Esophagus muscularis mucosa (tissue), 4 donors: ENCODE results near the gene PROK1. TPM values are rescaled to one million over a fixed set of nuclear protein-coding genes. Genes with fewer than 3 reads are reported as not detected.
A peak's percentile ranks its signal among the peaks of the same experiment; 100 is the strongest.
"Not testable (repeated sequence)": the region's sequence is repeated elsewhere in the genome, so short reads cannot be mapped to it uniquely, and the experiment has no call there.

Experiments used
- DNase-seq: peaks from one replicate; pipeline ENCODE4 v3.0.0-alpha.2; 2017; ENCODE audit errors: extremely low spot score
- H3K27ac ChIP-seq, 4 donors: fragments of 200-600 bp; sonication (generic); replicated peaks in 1 of 4; 1 replicate in 3 of 4; 2 replicates in 1 of 4; pipeline ENCODE4 v1.5.1; 2016 to 2019; ENCODE audit warnings: mild to moderate bottlenecking in 1 of 4
- H3K27me3 ChIP-seq, 4 donors: fragments of 200-600 bp; sonication (generic); one replicate each; pipeline versions ENCODE4 v1.5.1 to v1.6.0; 2016 to 2019
- H3K36me3 ChIP-seq, 4 donors: fragments of 200-600 bp; sonication (generic); one replicate each; pipeline ENCODE4 v1.5.1; 2016 to 2019
- H3K4me1 ChIP-seq, 4 donors: fragments of 200-600 bp; sonication (generic); one replicate each; pipeline ENCODE4 v1.5.1; 2016 to 2019
- H3K4me3 ChIP-seq, 4 donors: fragments of 200-600 bp; sonication (generic); 1 replicate in 2 of 4; 2 replicates in 2 of 4; pipeline ENCODE4 v1.5.1; 2016 to 2019; ENCODE audit warnings: mild to moderate bottlenecking in 4 of 4, moderate library complexity in 1 of 4
- H3K9me3 ChIP-seq, 4 donors: fragments of 200-600 bp; sonication (generic); 1 replicate in 3 of 4; 2 replicates in 1 of 4; pipeline ENCODE4 v1.5.1; 2016 to 2019
- CTCF ChIP-seq, 3 experiments: fragments of 200-600 bp in 2 of 3; fragments of 450-650 bp in 1 of 3; sonication (generic) in 2 of 3; IDR thresholded peaks; one replicate each; pipeline ENCODE4 v1.5.1; 2017 to 2019; ENCODE audit warnings: antibody characterized with exemption in 3 of 3, mild to moderate bottlenecking in 2 of 3, moderate library complexity in 1 of 3
- EP300 ChIP-seq: sonication (generic); formaldehyde crosslinking; IDR thresholded peaks from one replicate; pipeline ENCODE4 v1.6.1; 2017; ENCODE audit warnings: antibody characterized with exemption
- POLR2A ChIP-seq: fragments of 450-650 bp; IDR thresholded peaks from one replicate; pipeline ENCODE4 v1.6.1; 2017; ENCODE audit warnings: antibody characterized with exemption, moderate library complexity, mild to moderate bottlenecking, low read depth
- POLR2AphosphoS5 ChIP-seq, 2 donors: sonication (generic); formaldehyde crosslinking; IDR thresholded peaks; one replicate each; pipeline ENCODE4 v1.6.1; 2017; ENCODE audit warnings: antibody characterized with exemption in 2 of 2
- WGBS: methylation state at CpG from one replicate; pipeline ENCODE4 v1.1.5; 2018; 5-methylcytosine and 5-hydroxymethylcytosine counted together
- intact Hi-C: fragments of 100-400 bp; cut with DNase I; formaldehyde crosslinking; loops from one replicate; pipeline ENCODE4 v1.15.1; 2023
- total RNA-seq, 4 donors: library from RNA; depleted of rRNA; stranded (reverse); fragments of >200 nt; gene quantifications; one replicate each; pipeline versions ENCODE4 v1.1.0 to v1.2.1, GENCODE V29; 2016

Gene PROK1
- total RNA-seq, 4 donors from 2014 or later, result not detected

- intact Hi-C loops, result loop anchor here (5.0 kb wide), 1 partner anchor 66 kb away; no protein-coding TSS in a partner anchor
- no peak for TF ChIP-seq POLR2A
- TF ChIP-seq POLR2AphosphoS5 (IDR thresholded peaks at IDR 0.05), result no peak
- no peak for TF ChIP-seq CTCF (IDR thresholded peaks at IDR 0.05)
- no peak for TF ChIP-seq EP300
Measured at GRCh38 chr1:110408488-110408887, 42.5 kb upstream of the PROK1 start.

GRCh38 chr1:110409316-110409715, 41.6 kb upstream of the PROK1 start:
- 96% methylated on average over 6 of the region's 6 CpGs for WGBS
- DNase-seq, result no peak
- intact Hi-C loops, result loop anchor here (5.0 kb wide), 1 partner anchor 67 kb away; no protein-coding TSS in a partner anchor
- Histone ChIP-seq H3K27me3 (no peaks in the 10 kb centered on the region), H3K4me1 (peaks cover 20 to 30% (median 27%) of the 10 kb centered on the region in 4 donors), H3K27ac (no peak overlapping the region), H3K36me3 (peaks cover 1 to 16% (median 15%) of the 10 kb centered on the region in 4 donors), H3K9me3 (no peaks in the 10 kb centered on the region), H3K4me3 (no peak overlapping the region)
- TF ChIP-seq EP300, result no peak
- no peak for TF ChIP-seq CTCF (IDR thresholded peaks at IDR 0.05)
- TF ChIP-seq POLR2A, result no peak

More at GRCh38 chr1:110408488-110408887, 42.5 kb upstream of the PROK1 start:
- DNase-seq, result no peak
- 80% methylated on average over 8 of the region's 8 CpGs for WGBS
- H3K4me3 ChIP-seq, result peak overlapping the region; percentile 90 to 97 (median 94)
- H3K27me3 ChIP-seq, result no peaks in the 10 kb centered on the region
- H3K27ac ChIP-seq, result peak overlapping the region in 1 of 4 donors; percentile 95
- H3K4me1 ChIP-seq, result peaks cover 20 to 30% (median 27%) of the 10 kb centered on the region in 4 donors
- H3K9me3 ChIP-seq, result no peaks in the 10 kb centered on the region
- H3K36me3 ChIP-seq, result peaks cover 10 to 24% (median 24%) of the 10 kb centered on the region in 4 donors

- TF ChIP-seq CTCF (IDR thresholded peaks at IDR 0.05), result no peak
- intact Hi-C loops, result loop anchor here (5.0 kb wide), 1 partner anchor 86 kb away; no protein-coding TSS in a partner anchor
- H3K4me3 ChIP-seq, result no peak overlapping the region
Measured at GRCh38 chr1:110411173-110411735, 39.7 kb upstream of the PROK1 start.

GRCh38 chr1:110412576-110412975, 38.4 kb upstream of the PROK1 start:
- Histone ChIP-seq H3K36me3 (no peaks in the 10 kb centered on the region), H3K27ac (no peak overlapping the region), H3K4me3 (no peak overlapping the region), H3K9me3 (no peaks in the 10 kb centered on the region), H3K27me3 (no peaks in the 10 kb centered on the region), H3K4me1 (peaks cover 11 to 17% (median 14%) of the 10 kb centered on the region in 4 donors)
- DNase-seq, result no peak
- TF ChIP-seq POLR2A (no peak), POLR2AphosphoS5 (IDR thresholded peaks at IDR 0.05) (peak in 1 of 2 donors; percentile 9), CTCF (IDR thresholded peaks at IDR 0.05) (peak; percentile 64 to 72 (median 67)), EP300 (no peak)
- intact Hi-C loops, result loop anchor here (2.0 to 5.0 kb wide), 2 partner anchors 48 to 85 kb away; no protein-coding TSS in a partner anchor
- WGBS, result 57% methylated on average over 3 of the region's 4 CpGs

More at GRCh38 chr1:110411173-110411735, 39.7 kb upstream of the PROK1 start:
- Histone ChIP-seq H3K27me3 (no peaks in the 10 kb centered on the region), H3K4me1 (peaks cover 17 to 23% (median 19%) of the 10 kb centered on the region in 4 donors), H3K9me3 (no peaks in the 10 kb centered on the region), H3K27ac (no peak overlapping the region), H3K36me3 (no peaks in the 10 kb centered on the region)
- DNase-seq, result no peak
- WGBS, result 90% methylated on average over 6 of the region's 7 CpGs

- not testable (repeated sequence) for H3K27ac ChIP-seq, H3K9me3 ChIP-seq, H3K36me3 ChIP-seq, DNase-seq, H3K27me3 ChIP-seq, H3K4me3 ChIP-seq
- 78% methylated on average over 1 of the region's 1 CpG for WGBS
- intact Hi-C loops, result loop anchor here (2.0 to 5.0 kb wide), 2 partner anchors 48 to 84 kb away; no protein-coding TSS in a partner anchor
- peaks cover 9 to 15% (median 11%) of the 10 kb centered on the region in 4 donors for H3K4me1 ChIP-seq
Measured at GRCh38 chr1:110413045-110413444, 37.9 kb upstream of the PROK1 start.
